Hepatocyte (in vitro differentiated cells): ENCODE data around the gene GRIN3A. TPM values are rescaled to one million over a fixed set of nuclear protein-coding genes. Genes with fewer than 3 reads are reported as not detected.

ENCODE experiments used
- DNase-seq: peaks from one replicate; pipeline ENCODE4 v3.0.0-alpha.2; 2016; ENCODE audit warnings: low spot score
- H2AFZ ChIP-seq: fragments of 200-600 bp; sonication (generic); 2 replicates; pipeline ENCODE4 v1.6.0; 2016; ENCODE audit warnings: antibody characterized with exemption, mild to moderate bottlenecking
- H3K27ac ChIP-seq: fragments of 200-600 bp; sonication (generic); 2 replicates; pipeline ENCODE4 v1.5.1; 2016; ENCODE audit warnings: mild to moderate bottlenecking
- H3K27me3 ChIP-seq: fragments of 200-600 bp; sonication (generic); 2 replicates; pipeline ENCODE4 v1.6.1; 2016
- H3K36me3 ChIP-seq: fragments of 200-600 bp; sonication (generic); replicated peaks from 2 replicates; pipeline ENCODE4 v1.5.1; 2016; ENCODE audit warnings: low read depth; ENCODE audit not compliant: insufficient read depth
- H3K4me1 ChIP-seq: fragments of 200-600 bp; sonication (generic); 2 replicates; pipeline ENCODE4 v1.5.1; 2016; ENCODE audit warnings: mild to moderate bottlenecking, moderate library complexity; ENCODE audit not compliant: insufficient read depth
- H3K4me2 ChIP-seq: fragments of 200-600 bp; sonication (generic); 2 replicates; pipeline ENCODE4 v1.6.0; 2016
- H3K4me3 ChIP-seq: fragments of 200-600 bp; sonication (generic); 2 replicates; pipeline ENCODE4 v1.5.1; 2016; ENCODE audit warnings: mild to moderate bottlenecking
- H3K79me2 ChIP-seq: fragments of 200-600 bp; sonication (generic); 2 replicates; pipeline ENCODE4 v1.6.0; 2017; ENCODE audit warnings: mild to moderate bottlenecking
- H3K9me2 ChIP-seq: fragments of 200-600 bp; sonication (generic); replicated peaks from 2 replicates; pipeline ENCODE4 v1.6.0; 2017; ENCODE audit warnings: mild to moderate bottlenecking; ENCODE audit not compliant: insufficient read depth
- H3K9me3 ChIP-seq: fragments of 200-600 bp; sonication (generic); 2 replicates; pipeline ENCODE4 v1.5.1; 2016; ENCODE audit warnings: low read depth, mild to moderate bottlenecking
- H4K20me1 ChIP-seq: fragments of 200-600 bp; sonication (generic); 2 replicates; pipeline ENCODE4 v1.6.0; 2016; ENCODE audit warnings: mild to moderate bottlenecking; ENCODE audit not compliant: insufficient read depth, poor library complexity, severe bottlenecking
- CTCF ChIP-seq: fragments of 200-600 bp; sonication (generic); IDR thresholded peaks from 2 replicates; pipeline ENCODE4 v1.5.1; 2016; ENCODE audit warnings: antibody characterized with exemption, mild to moderate bottlenecking; ENCODE audit not compliant: poor library complexity
- EZH2 ChIP-seq: fragments of 200-600 bp; sonication (generic); IDR thresholded peaks from 2 replicates; pipeline ENCODE4 v1.6.1; 2016; ENCODE audit warnings: antibody characterized with exemption, mild to moderate bottlenecking, borderline replicate concordance
- EZH2phosphoT487 ChIP-seq: fragments of 200-600 bp; sonication (generic); IDR thresholded peaks from one replicate; pipeline ENCODE4 v1.6.1; 2018; ENCODE audit warnings: antibody characterized with exemption, mild to moderate bottlenecking, low read depth, moderate library complexity; ENCODE audit not compliant: unreplicated experiment, severe bottlenecking
- WGBS: methylation state at CpG from one replicate; pipeline ENCODE4 v1.1.6; 2016; ENCODE audit warnings: low lambda C conversion rate; ENCODE audit errors: missing lambda C conversion rate; 5-methylcytosine and 5-hydroxymethylcytosine counted together
- polyA plus RNA-seq: library from polyadenylated mRNA; unstranded; fragments of >200 nt; fragmentation: Nextera tagmentation; extraction: Ambion mirVana; gene quantifications from 2 replicates; pipeline ENCODE4 v1.2.1, GENCODE V29; 2016
- total RNA-seq: library from RNA; depleted of rRNA; stranded (reverse); fragments of >200 nt; gene quantifications from 2 replicates; pipeline ENCODE4 v1.2.3, GENCODE V29; 2014

GRIN3A gene
- total and polyA plus RNA-seq, 2 experiments from 2014 or later = 0.10 TPM; not detected in 1

GRCh38 chr9:101737165-101737704, 1.2 kb downstream of the GRIN3A start:
- no peaks in the 10 kb centered on the region for H3K79me2 ChIP-seq
- H3K9me3 ChIP-seq = no peaks in the 10 kb centered on the region
- H3K4me1 ChIP-seq = no peaks in the 10 kb centered on the region
- H3K4me3 ChIP-seq = no peak overlapping the region
- H4K20me1 ChIP-seq = no peaks in the 10 kb centered on the region
- no peak for DNase-seq
- no peak overlapping the region for H2AFZ ChIP-seq
- no peak overlapping the region for H3K27ac ChIP-seq
- H3K27me3 ChIP-seq = peaks cover 91% of the 10 kb centered on the region
- 51% methylated on average over 32 of the region's 32 CpGs for WGBS
- TF ChIP-seq EZH2 (no peak), CTCF (no peak), EZH2phosphoT487 (no peak)
- H3K9me2 ChIP-seq = no peaks in the 10 kb centered on the region
- H3K4me2 ChIP-seq = peak overlapping the region; percentile 96
- no peaks in the 10 kb centered on the region for H3K36me3 ChIP-seq

DNA sequence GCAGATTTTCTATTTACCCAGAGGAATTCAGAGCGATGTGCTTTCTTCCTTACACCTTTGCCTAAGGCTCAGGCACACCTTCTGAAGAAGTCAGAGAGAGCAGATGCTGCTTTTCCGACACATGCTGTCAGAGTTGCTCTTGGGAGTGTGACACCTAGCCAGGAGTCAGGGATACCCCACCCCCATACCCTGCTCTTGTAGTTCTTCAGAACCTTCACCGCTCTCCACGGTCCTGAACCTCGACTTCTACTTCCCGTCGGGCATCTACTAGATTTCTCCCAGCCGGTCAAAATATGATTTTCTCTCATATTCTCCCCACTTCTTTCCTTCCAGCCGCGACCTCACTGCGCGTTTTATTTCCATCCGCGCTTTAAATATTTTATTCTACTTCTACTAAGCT, 1.7 kb downstream of the GRIN3A start:
- WGBS = 23% methylated on average over 14 of the region's 14 CpGs
- DNase-seq = peak; percentile 72
- no peaks in the 10 kb centered on the region for H3K79me2 ChIP-seq

DNA sequence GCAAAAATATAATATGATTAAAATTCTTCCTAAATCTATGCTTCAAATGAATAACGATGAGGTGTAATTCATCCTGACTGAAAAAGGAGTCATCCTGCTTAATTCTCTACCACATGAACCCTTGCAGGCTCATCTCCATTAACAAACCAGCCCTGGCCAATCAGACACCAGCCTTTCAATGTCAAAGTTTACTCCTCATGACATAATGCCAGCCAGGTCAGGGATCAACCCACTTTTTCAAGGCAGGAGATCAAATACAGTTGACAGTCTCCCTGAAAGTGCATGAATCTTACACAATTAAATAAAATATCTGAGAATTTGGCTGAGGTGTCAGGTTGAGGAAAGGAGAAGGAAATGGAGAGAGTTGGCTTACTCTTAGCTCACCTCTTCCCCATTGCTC, 7.0 kb downstream of the GRIN3A start:
- no peaks in the 10 kb centered on the region for H3K79me2 ChIP-seq
- no peak overlapping the region for H3K4me2 ChIP-seq
- no peak overlapping the region for H3K4me3 ChIP-seq
- no peak overlapping the region for H2AFZ ChIP-seq
- H3K27me3 ChIP-seq = peaks cover 44% of the 10 kb centered on the region
- no peak for DNase-seq
- H3K36me3 ChIP-seq = no peaks in the 10 kb centered on the region
- no peaks in the 10 kb centered on the region for H4K20me1 ChIP-seq
- no peaks in the 10 kb centered on the region for H3K9me2 ChIP-seq
- TF ChIP-seq CTCF (no peak), EZH2phosphoT487 (no peak)
- 85% methylated on average over 1 of the region's 1 CpG for WGBS
- H3K4me1 ChIP-seq = no peaks in the 10 kb centered on the region
- H3K27ac ChIP-seq = no peak overlapping the region
- no peaks in the 10 kb centered on the region for H3K9me3 ChIP-seq

More for the DNA sequence above, 1.7 kb downstream of the GRIN3A start:
- Histone ChIP-seq H3K27ac (no peak overlapping the region), H2AFZ (no peak overlapping the region), H3K9me2 (no peaks in the 10 kb centered on the region), H3K36me3 (no peaks in the 10 kb centered on the region), H3K4me3 (no peak overlapping the region), H3K4me1 (no peaks in the 10 kb centered on the region), H3K27me3 (peaks cover 91% of the 10 kb centered on the region), H3K9me3 (no peaks in the 10 kb centered on the region), H4K20me1 (no peaks in the 10 kb centered on the region), H3K4me2 (no peak overlapping the region)
- no peak for TF ChIP-seq EZH2phosphoT487
- no peak for TF ChIP-seq CTCF
- TF ChIP-seq EZH2 = no peak
